SK-N-SH (cell line): ENCODE results near the gene PPP1R36. TPM values are rescaled to one million over a fixed set of nuclear protein-coding genes. Genes with fewer than 3 reads are reported as not detected.

Experiments
- CTCF ChIA-PET: fragments of 300-600, 350-600 bp; formaldehyde crosslinking; extraction: SDS; loops from one replicate; lab custom pipeline; 2021; lab: Yijun Ruan, JAX
- POLR2A ChIA-PET: fragments of 350-600 bp; sonication (Branson Sonifier 250); formaldehyde crosslinking; extraction: SDS; loops from one replicate; lab custom pipeline; 2020; ENCODE audit warnings: antibody characterized with exemption, inconsistent platforms; lab: Yijun Ruan, JAX
- DNase-seq: peaks from one replicate; pipeline ENCODE4 v3.0.0; 2012
- H2AFZ ChIP-seq: fragments of 200-600 bp; sonication (generic); 2 replicates; pipeline ENCODE4 v1.8.1; 2016; ENCODE audit warnings: antibody characterized with exemption, mild to moderate bottlenecking, low read depth
- H3F3A ChIP-seq: fragments of 200-600 bp; sonication (generic); replicated peaks from 2 replicates; pipeline ENCODE3; 2016; ENCODE audit warnings: antibody characterized with exemption, mild to moderate bottlenecking; ENCODE audit not compliant: insufficient read depth
- H3K27ac ChIP-seq, 2 experiments: fragments of 200-500 bp in 1 of 2; fragments of 200-600 bp in 1 of 2; sonication (Bioruptor generic) in 1 of 2; sonication (generic), shearing (Covaris generic) in 1 of 2; 2 replicates each; pipeline versions ENCODE4 v1.5.1 to v1.6.1; 2014 to 2016; ENCODE audit warnings: low read depth in 2 of 2, inconsistent platforms in 1 of 2, low read length in 1 of 2, mild to moderate bottlenecking in 1 of 2, mixed read lengths in 1 of 2
- H3K27me3 ChIP-seq: fragments of 200-600 bp; sonication (generic), shearing (Covaris generic); 2 replicates; pipeline ENCODE4 v1.6.1; 2016; ENCODE audit warnings: mixed run types; ENCODE audit not compliant: insufficient read depth
- H3K36me3 ChIP-seq, 2 experiments: fragments of 200-500 bp in 1 of 2; fragments of 200-600 bp in 1 of 2; sonication (Bioruptor generic) in 1 of 2; sonication (generic) in 1 of 2; replicated peaks in 1 of 2; 2 replicates each; pipeline versions ENCODE3 to v1.5.1; 2014 to 2016; ENCODE audit warnings: low read length in 1 of 2, mild to moderate bottlenecking in 1 of 2; ENCODE audit not compliant: insufficient read depth in 2 of 2, control insufficient read depth in 1 of 2
- H3K4me1 ChIP-seq, 2 experiments: fragments of 200-500 bp in 1 of 2; fragments of 200-600 bp in 1 of 2; sonication (Bioruptor generic) in 1 of 2; sonication (generic), shearing (Covaris generic) in 1 of 2; 2 replicates each; pipeline versions ENCODE4 v1.5.1 to v1.6.1; 2014 to 2016; ENCODE audit warnings: low read depth in 1 of 2, low read length in 1 of 2, mixed run types in 1 of 2; ENCODE audit not compliant: insufficient read depth in 2 of 2, control insufficient read depth in 1 of 2
- H3K4me2 ChIP-seq: fragments of 200-600 bp; sonication (generic), shearing (Covaris generic); 2 replicates; pipeline ENCODE4 v1.6.1; 2017; ENCODE audit warnings: mixed run types
- H3K4me3 ChIP-seq, 2 experiments: fragments of 200-500 bp in 1 of 2; fragments of 200-600 bp in 1 of 2; sonication (Bioruptor generic) in 1 of 2; sonication (generic), shearing (Covaris generic) in 1 of 2; 2 replicates each; pipeline versions ENCODE4 v1.5.1 to v1.8.1; 2014 to 2016; ENCODE audit warnings: low read depth in 2 of 2, inconsistent platforms in 1 of 2, low read length in 1 of 2, mild to moderate bottlenecking in 1 of 2, mixed read lengths in 1 of 2, moderate library complexity in 1 of 2
- H3K79me2 ChIP-seq: fragments of 200-600 bp; sonication (generic); 2 replicates; pipeline ENCODE4 v1.8.1; 2017; ENCODE audit warnings: mild to moderate bottlenecking; ENCODE audit not compliant: insufficient read depth
- H3K9ac ChIP-seq: fragments of 200-600 bp; sonication (generic); 2 replicates; pipeline ENCODE4 v1.6.1; 2017; ENCODE audit warnings: mixed run types
- H3K9me2 ChIP-seq: fragments of 200-600 bp; sonication (generic); 2 replicates; pipeline ENCODE4 v1.6.1; 2017; ENCODE audit warnings: mixed run types
- H3K9me3 ChIP-seq: fragments of 200-600 bp; sonication (generic); 2 replicates; pipeline ENCODE4 v1.6.1; 2017; ENCODE audit warnings: mixed run types, mild to moderate bottlenecking, moderate library complexity
- H4K20me1 ChIP-seq: fragments of 200-600 bp; sonication (generic); 2 replicates; pipeline ENCODE4 v1.6.1; 2017; ENCODE audit warnings: mild to moderate bottlenecking, mixed run types; ENCODE audit not compliant: insufficient read depth
- FOXJ3 ChIP-seq: sonication (generic); formaldehyde crosslinking; IDR thresholded peaks from 2 replicates; pipeline ENCODE4 v1.5.1; 2020; ENCODE audit warnings: mild to moderate bottlenecking, missing genetic modification reagents
- JUND ChIP-seq: IDR thresholded peaks from 2 replicates; pipeline ENCODE4 v1.4.0; 2012
- MEF2A ChIP-seq: IDR thresholded peaks from 2 replicates; pipeline ENCODE4 v1.4.0; 2012; ENCODE audit warnings: low read depth, borderline replicate concordance
- MXI1 ChIP-seq: IDR thresholded peaks from 2 replicates; pipeline ENCODE4 v1.6.1; 2012; ENCODE audit warnings: mild to moderate bottlenecking, low read depth, low read length, improper control_type of control experiment
- NFIC ChIP-seq: IDR thresholded peaks from 2 replicates; pipeline ENCODE4 v1.4.0; 2012; ENCODE audit warnings: borderline replicate concordance
- RXRA ChIP-seq: IDR thresholded peaks from 2 replicates; pipeline ENCODE4 v1.4.0; 2012; ENCODE audit warnings: low read depth, mild to moderate bottlenecking, borderline replicate concordance
- TAF1 ChIP-seq: IDR thresholded peaks from 2 replicates; pipeline ENCODE4 v1.6.1; 2012; ENCODE audit warnings: low read depth, mild to moderate bottlenecking, low read length, moderate library complexity, borderline replicate concordance
- USF2 ChIP-seq: fragments of 150-350 bp; IDR thresholded peaks from 2 replicates; pipeline ENCODE4 v1.6.1; 2017; ENCODE audit warnings: antibody characterized with exemption, low read length, low read depth, borderline replicate concordance
- WGBS: methylation state at CpG from one replicate; pipeline ENCODE4 v1.1.6; 2017; ENCODE audit warnings: low lambda C conversion rate; 5-methylcytosine and 5-hydroxymethylcytosine counted together
- polyA plus RNA-seq, 3 experiments: library from polyadenylated mRNA; depleted of rRNA; stranded (reverse); fragments of >200 nt; gene quantifications; 2 replicates each; pipeline ENCODE4 v1.2.3, GENCODE V29; 2012
- TF ChIP-seq, protein P1 (sequence below): IDR thresholded peaks from 2 replicates; pipeline ENCODE4 v1.4.0; 2012; ENCODE audit warnings: low read depth
- TF ChIP-seq, protein P2 (sequence below): fragments of 200-600 bp; sonication (generic); IDR thresholded peaks from 2 replicates; pipeline ENCODE4 v1.6.1; 2017; ENCODE audit warnings: antibody characterized with exemption, mild to moderate bottlenecking, moderate library complexity

Gene PPP1R36
- polyA plus RNA-seq, 1 of the 3 experiments (the other 2 are of a cell fraction) = 0.08 TPM

- TF ChIP-seq FOXJ3 (CRISPR knock-in tag) (no peak), TAF1 (no peak), USF2 (no peak), MXI1 (no peak)
- TF ChIP-seq, protein P1, sequence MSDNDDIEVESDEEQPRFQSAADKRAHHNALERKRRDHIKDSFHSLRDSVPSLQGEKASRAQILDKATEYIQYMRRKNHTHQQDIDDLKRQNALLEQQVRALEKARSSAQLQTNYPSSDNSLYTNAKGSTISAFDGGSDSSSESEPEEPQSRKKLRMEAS = no peak
Observed at GRCh38 chr14:64602826-64603225, 53.1 kb downstream of the PPP1R36 start (continued).

DNA sequence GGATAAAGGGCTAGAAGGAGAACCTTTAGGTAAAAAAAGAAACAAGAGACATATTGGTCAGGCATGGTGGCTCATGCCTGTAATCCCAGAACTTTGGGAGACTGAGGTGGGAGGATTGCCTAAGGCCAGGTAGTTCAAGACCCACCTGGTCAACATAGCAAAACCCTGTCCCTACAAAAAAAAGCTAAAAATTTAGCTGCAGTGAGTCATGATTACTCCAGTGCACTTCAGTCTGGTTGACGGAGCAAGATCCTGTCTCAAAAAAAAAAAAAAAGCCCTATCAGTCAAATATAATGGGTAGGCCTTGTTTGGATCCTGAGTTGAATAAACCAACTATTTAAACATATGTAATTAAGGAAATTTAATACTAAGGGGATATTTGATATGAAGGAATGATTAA lies 54.2 kb downstream of the PPP1R36 start:
- Histone ChIP-seq H3K27ac (no peak overlapping the region), H3K9ac (no peak overlapping the region), H3K36me3 (no peaks in the 10 kb centered on the region), H3K27me3 (no peaks in the 10 kb centered on the region), H3K4me3 (no peak overlapping the region), H3K9me2 (no peaks in the 10 kb centered on the region), H2AFZ (no peak overlapping the region), H3K79me2 (no peaks in the 10 kb centered on the region), H3K9me3 (no peaks in the 10 kb centered on the region), H4K20me1 (no peaks in the 10 kb centered on the region), H3K4me1 (no peaks in the 10 kb centered on the region), H3K4me2 (no peak overlapping the region), H3F3A (no peaks in the 10 kb centered on the region)
- no peak for DNase-seq
- ChIA-PET CTCF (interaction anchor here (0.7 to 1.2 kb wide), 2 partner anchors 9 to 33 kb away, joined by 3 to 5 read pairs; no protein-coding TSS in a partner anchor), POLR2A (no interaction called here)
- WGBS = 93% methylated on average over 1 of the region's 1 CpG
- TF ChIP-seq MEF2A (no peak), TAF1 (no peak), RXRA (no peak), NFIC (no peak)
- TF ChIP-seq, protein P2, sequence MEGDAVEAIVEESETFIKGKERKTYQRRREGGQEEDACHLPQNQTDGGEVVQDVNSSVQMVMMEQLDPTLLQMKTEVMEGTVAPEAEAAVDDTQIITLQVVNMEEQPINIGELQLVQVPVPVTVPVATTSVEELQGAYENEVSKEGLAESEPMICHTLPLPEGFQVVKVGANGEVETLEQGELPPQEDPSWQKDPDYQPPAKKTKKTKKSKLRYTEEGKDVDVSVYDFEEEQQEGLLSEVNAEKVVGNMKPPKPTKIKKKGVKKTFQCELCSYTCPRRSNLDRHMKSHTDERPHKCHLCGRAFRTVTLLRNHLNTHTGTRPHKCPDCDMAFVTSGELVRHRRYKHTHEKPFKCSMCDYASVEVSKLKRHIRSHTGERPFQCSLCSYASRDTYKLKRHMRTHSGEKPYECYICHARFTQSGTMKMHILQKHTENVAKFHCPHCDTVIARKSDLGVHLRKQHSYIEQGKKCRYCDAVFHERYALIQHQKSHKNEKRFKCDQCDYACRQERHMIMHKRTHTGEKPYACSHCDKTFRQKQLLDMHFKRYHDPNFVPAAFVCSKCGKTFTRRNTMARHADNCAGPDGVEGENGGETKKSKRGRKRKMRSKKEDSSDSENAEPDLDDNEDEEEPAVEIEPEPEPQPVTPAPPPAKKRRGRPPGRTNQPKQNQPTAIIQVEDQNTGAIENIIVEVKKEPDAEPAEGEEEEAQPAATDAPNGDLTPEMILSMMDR = no peak

- no peak for TF ChIP-seq USF2
- no peak for TF ChIP-seq JUND
- TF ChIP-seq, all 33 proteins: peak for 0
- no peaks in the 10 kb centered on the region for H4K20me1 ChIP-seq
- no peak for DNase-seq
- H3K9me2 ChIP-seq = no peaks in the 10 kb centered on the region
- no peaks in the 10 kb centered on the region for H3K36me3 ChIP-seq
- H3F3A ChIP-seq = no peaks in the 10 kb centered on the region
- no peaks in the 10 kb centered on the region for H3K27me3 ChIP-seq
- ChIA-PET POLR2A (no interaction called here), CTCF (interaction anchor here (1.2 kb wide), 1 partner anchor 32 kb away, joined by 5 read pairs; no protein-coding TSS in a partner anchor)
- no peak overlapping the region for H3K4me2 ChIP-seq
- no peaks in the 10 kb centered on the region for H3K4me1 ChIP-seq
- H3K79me2 ChIP-seq = no peaks in the 10 kb centered on the region
- no peak overlapping the region for H3K27ac ChIP-seq
- no peaks in the 10 kb centered on the region for H3K9me3 ChIP-seq
- H3K9ac ChIP-seq = no peak overlapping the region
- no peak overlapping the region for H2AFZ ChIP-seq
- WGBS = 91% methylated on average over 6 of the region's 6 CpGs
- no peak overlapping the region for H3K4me3 ChIP-seq
Observed at GRCh38 chr14:64604881-64605280, 55.1 kb downstream of the PPP1R36 start.
